Activated T-helper 2 cell treated with anti-CD3 and anti-CD28 coated beads, Interferon-gamma antibody, Interleukin-2, Interleukin-4, amounts not matched to agents 10 μg/mL and 5 μg/mL and 100 μg/mL, durations not matched to agents 14 hours and 24 hours and 36 hours (primary cell): ENCODE data around the gene NUP160. TPM values are rescaled to one million over a fixed set of nuclear protein-coding genes. Genes with fewer than 3 reads are reported as not detected.
"Not testable (repeated sequence)": the region's sequence is repeated elsewhere in the genome, so short reads cannot be mapped to it uniquely, and the experiment has no call there.

Experiments
- DNase-seq: peaks from one replicate; pipeline ENCODE4 v3.0.0; 2021; ENCODE audit warnings: low spot score
- H3K27ac Mint-ChIP-seq: one replicate; pipeline ENCODE4 v1.8.0; 2021; ENCODE audit warnings: mixed read lengths
- H3K27me3 Mint-ChIP-seq: one replicate; pipeline ENCODE4 v1.8.0; 2021; ENCODE audit warnings: low read depth, mixed read lengths
- H3K36me3 Mint-ChIP-seq: one replicate; pipeline ENCODE4 v1.8.0; 2021; ENCODE audit warnings: low read depth, mixed read lengths
- H3K4me1 Mint-ChIP-seq: one replicate; pipeline ENCODE4 v1.8.0; 2021; ENCODE audit warnings: low read depth, mixed read lengths
- H3K4me3 Mint-ChIP-seq: one replicate; pipeline ENCODE4 v1.8.0; 2021; ENCODE audit warnings: low read depth, mild to moderate bottlenecking, moderate library complexity, mixed read lengths
- H3K9me3 Mint-ChIP-seq: one replicate; pipeline ENCODE4 v1.8.0; 2021; ENCODE audit warnings: mixed read lengths
- intact Hi-C: fragments of 100-400 bp; cut with micrococcal nuclease; formaldehyde crosslinking; loops from one replicate; pipeline ENCODE4 v1.15.1; 2023
- total RNA-seq: library from RNA; stranded (reverse); gene quantifications from 2 replicates; pipeline ENCODE4 v1.2.3, GENCODE V29; 2022

The NUP160 gene
- total RNA-seq, 1 donor from 2014 or later, result 81.2 TPM

DNA sequence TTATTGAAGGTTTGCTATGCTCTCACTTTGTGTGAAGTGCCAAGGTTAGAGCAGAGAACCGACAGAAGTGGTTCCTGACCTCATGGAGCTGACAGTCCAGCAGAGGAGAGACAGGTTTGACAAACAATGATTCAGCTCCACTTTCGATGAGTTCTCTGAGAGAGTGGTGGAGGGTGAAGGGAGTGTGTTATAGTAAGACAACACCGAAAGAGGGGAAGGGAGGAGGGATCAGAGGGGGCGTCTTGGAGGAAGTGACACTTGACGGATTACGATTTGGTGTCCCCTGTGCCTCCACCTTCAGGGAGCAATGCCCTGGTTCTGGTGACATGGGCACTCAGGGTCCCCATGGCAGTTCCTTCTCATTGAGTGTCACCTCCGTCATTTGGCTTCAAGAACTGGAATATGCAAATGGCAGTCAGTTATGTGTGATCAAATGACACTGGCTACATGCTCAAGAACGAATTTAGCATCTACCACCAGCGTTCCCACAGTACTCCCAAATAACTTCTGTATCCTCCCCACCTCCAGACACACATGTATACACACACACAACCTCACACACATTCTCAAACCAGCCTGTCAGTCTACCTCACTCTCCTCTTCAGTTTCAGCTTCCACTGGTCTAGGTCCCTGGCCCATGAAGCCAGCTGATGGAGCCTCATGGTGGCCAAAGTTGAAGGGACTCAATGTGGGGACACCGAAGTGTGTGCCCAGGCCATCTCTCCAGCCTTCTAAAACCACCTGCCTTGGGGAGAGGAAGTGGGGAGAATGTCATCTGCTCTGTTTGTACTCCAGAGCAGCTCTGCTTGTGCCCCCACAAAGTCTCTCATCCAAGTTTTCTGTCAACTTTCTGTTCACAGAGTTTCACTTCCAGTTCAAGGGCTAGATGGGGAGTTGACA is 31.4 kb upstream of the NUP160 start:
- no peak overlapping the region for H3K4me3 Mint-ChIP-seq
- H3K27me3 Mint-ChIP-seq, result no peaks in the 10 kb centered on the region
- DNase-seq, result no peak
- intact Hi-C loops, result no loop called here
- peaks cover 6% of the 10 kb centered on the region for H3K4me1 Mint-ChIP-seq
- H3K36me3 Mint-ChIP-seq, result no peaks in the 10 kb centered on the region
- peaks cover 28% of the 10 kb centered on the region for H3K9me3 Mint-ChIP-seq
- no peak overlapping the region for H3K27ac Mint-ChIP-seq

DNA sequence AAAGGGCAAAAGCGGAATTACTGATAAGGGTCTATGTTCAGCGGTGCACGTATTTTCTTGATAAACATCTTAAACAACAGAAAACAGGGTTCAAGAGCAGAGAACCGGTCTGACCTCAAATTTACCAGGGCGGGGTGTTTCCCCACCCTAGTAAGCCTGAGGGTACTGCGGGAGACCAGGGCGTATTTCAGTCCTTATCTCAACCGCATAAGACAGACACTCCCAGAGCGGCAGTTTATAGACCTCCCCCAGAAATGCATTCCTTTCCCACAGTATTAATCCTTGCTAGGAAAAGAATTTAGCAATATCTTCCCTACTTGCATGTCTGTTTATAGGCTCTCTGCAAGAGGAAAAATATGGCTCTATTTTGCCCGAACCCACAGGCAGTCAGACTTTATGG is 27.7 kb upstream of the NUP160 start:
- H3K27me3 Mint-ChIP-seq, H3K4me1 Mint-ChIP-seq, DNase-seq, intact Hi-C loops, H3K36me3 Mint-ChIP-seq, H3K27ac Mint-ChIP-seq, H3K4me3 Mint-ChIP-seq: not testable (repeated sequence)
- peaks cover 32% of the 10 kb centered on the region for H3K9me3 Mint-ChIP-seq

DNA sequence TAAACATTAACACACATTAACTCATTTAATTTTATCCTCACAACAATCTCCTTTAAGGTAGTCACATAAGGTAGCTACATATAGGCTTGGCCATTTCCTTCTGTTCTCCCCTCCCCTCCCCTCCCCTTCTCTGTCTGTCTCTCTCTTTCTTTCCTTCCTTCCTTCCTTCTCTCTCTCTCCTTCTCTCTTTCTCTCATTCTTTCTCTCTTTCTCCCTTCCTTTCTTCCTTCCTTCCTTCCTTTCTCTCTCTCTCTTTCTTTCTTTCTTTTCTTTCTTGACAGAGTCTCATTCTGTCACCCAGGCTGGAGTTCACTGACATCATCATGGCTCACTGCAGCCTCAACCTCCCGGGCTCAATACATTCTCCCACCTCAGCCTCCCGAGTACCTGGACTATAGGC is 22.3 kb upstream of the NUP160 start:
- intact Hi-C loops, result no loop called here
- no peak overlapping the region for H3K4me3 Mint-ChIP-seq
- peaks cover 3% of the 10 kb centered on the region for H3K27me3 Mint-ChIP-seq
- no peak for DNase-seq
- H3K9me3 Mint-ChIP-seq, result peaks cover 5% of the 10 kb centered on the region
- no peak overlapping the region for H3K27ac Mint-ChIP-seq
- H3K4me1 Mint-ChIP-seq, result peaks cover 5% of the 10 kb centered on the region
- peaks cover 3% of the 10 kb centered on the region for H3K36me3 Mint-ChIP-seq

GRCh38 chr11:47869544-47870393 is 21.6 kb upstream of the NUP160 start:
- peaks cover 3% of the 10 kb centered on the region for H3K27me3 Mint-ChIP-seq
- H3K4me1 Mint-ChIP-seq, result peaks cover 8% of the 10 kb centered on the region
- intact Hi-C loops, result no loop called here
- no peak for DNase-seq
- H3K36me3 Mint-ChIP-seq, result peaks cover 3% of the 10 kb centered on the region
- H3K4me3 Mint-ChIP-seq, result no peak overlapping the region
- H3K9me3 Mint-ChIP-seq, result peaks cover 4% of the 10 kb centered on the region
- H3K27ac Mint-ChIP-seq, result no peak overlapping the region

DNA sequence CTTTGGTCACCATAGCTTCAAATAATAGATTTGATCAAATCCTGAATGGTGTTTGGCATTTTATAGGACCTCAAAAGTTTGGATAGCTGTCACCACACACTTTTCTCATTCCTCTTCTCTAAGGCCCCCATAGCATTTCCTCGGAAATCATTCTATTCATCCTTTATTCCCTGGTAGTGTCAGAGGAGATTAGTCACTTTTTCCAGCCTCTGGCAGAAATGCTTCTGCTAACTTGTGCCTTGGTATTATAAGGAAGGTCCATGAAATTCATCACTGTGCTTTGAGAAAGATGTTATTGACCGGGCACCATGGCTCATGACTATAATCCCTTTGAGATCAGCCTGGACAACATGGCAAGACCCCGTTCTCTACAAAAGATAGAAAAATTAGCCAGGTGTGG is 19.7 kb upstream of the NUP160 start:
- intact Hi-C loops, result no loop called here
- no peak overlapping the region for H3K4me3 Mint-ChIP-seq
- DNase-seq, result no peak
- H3K27ac Mint-ChIP-seq, result no peak overlapping the region
- no peaks in the 10 kb centered on the region for H3K27me3 Mint-ChIP-seq
- peaks cover 25% of the 10 kb centered on the region for H3K4me1 Mint-ChIP-seq
- H3K36me3 Mint-ChIP-seq, result no peaks in the 10 kb centered on the region
- H3K9me3 Mint-ChIP-seq, result no peaks in the 10 kb centered on the region

- DNase-seq, H3K4me3 Mint-ChIP-seq, H3K27me3 Mint-ChIP-seq, H3K9me3 Mint-ChIP-seq, H3K36me3 Mint-ChIP-seq, intact Hi-C loops, H3K27ac Mint-ChIP-seq: not testable (repeated sequence)
- peaks cover 27% of the 10 kb centered on the region for H3K4me1 Mint-ChIP-seq
Measured at GRCh38 chr11:47866892-47867291, 18.7 kb upstream of the NUP160 start.

- Mint-ChIP-seq H3K4me1 (peaks cover 30% of the 10 kb centered on the region), H3K9me3 (no peaks in the 10 kb centered on the region), H3K27ac (no peak overlapping the region), H3K36me3 (no peaks in the 10 kb centered on the region), H3K4me3 (no peak overlapping the region), H3K27me3 (no peaks in the 10 kb centered on the region)
- DNase-seq, result no peak
- intact Hi-C loops, result loop anchor here (5.0 kb wide), 3 partner anchors 142 to 242 kb away; no protein-coding TSS in a partner anchor
Measured at GRCh38 chr11:47864901-47865300, 16.8 kb upstream of the NUP160 start.

DNA sequence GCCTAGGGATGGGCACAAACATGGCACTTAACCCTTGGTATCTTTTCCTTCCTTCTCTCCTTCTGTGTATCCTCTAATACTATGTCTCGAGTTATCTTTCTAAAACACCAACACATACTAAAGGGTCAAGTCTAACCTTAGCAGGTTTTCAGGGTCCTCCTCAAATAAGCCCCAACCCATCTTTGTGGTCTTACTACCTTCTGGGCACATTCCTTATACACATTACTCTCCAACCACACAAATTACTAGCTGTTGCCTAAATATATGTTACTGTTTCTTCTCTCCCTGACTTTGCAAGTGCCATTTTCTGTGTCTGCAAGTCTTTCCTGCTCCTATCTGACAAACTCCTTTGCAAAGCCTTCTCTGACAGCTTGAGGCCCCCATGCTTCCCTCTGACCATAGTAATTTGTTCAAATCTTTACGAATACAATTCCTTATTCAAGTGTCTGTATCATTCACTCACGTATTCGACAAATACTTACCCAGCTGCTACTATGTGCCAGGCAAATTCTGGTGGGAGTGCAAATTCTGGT is 15.8 kb upstream of the NUP160 start:
- Mint-ChIP-seq H3K9me3 (no peaks in the 10 kb centered on the region), H3K4me1 (peaks cover 28% of the 10 kb centered on the region), H3K36me3 (no peaks in the 10 kb centered on the region), H3K27ac (no peak overlapping the region), H3K27me3 (no peaks in the 10 kb centered on the region), H3K4me3 (peak overlapping the region; percentile 34)
- intact Hi-C loops, result loop anchor here (5.0 kb wide), 3 partner anchors 143 to 243 kb away; no protein-coding TSS in a partner anchor
- DNase-seq, result no peak

GRCh38 chr11:47863189-47863897 is 15.2 kb upstream of the NUP160 start:
- no peak for DNase-seq
- peak overlapping the region; percentile 28 for H3K27ac Mint-ChIP-seq
- no peaks in the 10 kb centered on the region for H3K36me3 Mint-ChIP-seq

GRCh38 chr11:47861728-47862127 is 13.6 kb upstream of the NUP160 start:
- Mint-ChIP-seq H3K4me3 (no peak overlapping the region), H3K9me3 (no peaks in the 10 kb centered on the region), H3K27ac (no peak overlapping the region), H3K36me3 (no peaks in the 10 kb centered on the region), H3K27me3 (no peaks in the 10 kb centered on the region), H3K4me1 (peaks cover 27% of the 10 kb centered on the region)
- DNase-seq, result no peak
- intact Hi-C loops, result loop anchor here (5.0 kb wide), 3 partner anchors 146 to 246 kb away; no protein-coding TSS in a partner anchor

More at GRCh38 chr11:47863189-47863897, 15.2 kb upstream of the NUP160 start:
- no peaks in the 10 kb centered on the region for H3K27me3 Mint-ChIP-seq
- H3K9me3 Mint-ChIP-seq, result no peaks in the 10 kb centered on the region
- intact Hi-C loops, result loop anchor here (5.0 kb wide), 3 partner anchors 144 to 244 kb away; no protein-coding TSS in a partner anchor
- peaks cover 27% of the 10 kb centered on the region for H3K4me1 Mint-ChIP-seq
- H3K4me3 Mint-ChIP-seq, result no peak overlapping the region

DNA sequence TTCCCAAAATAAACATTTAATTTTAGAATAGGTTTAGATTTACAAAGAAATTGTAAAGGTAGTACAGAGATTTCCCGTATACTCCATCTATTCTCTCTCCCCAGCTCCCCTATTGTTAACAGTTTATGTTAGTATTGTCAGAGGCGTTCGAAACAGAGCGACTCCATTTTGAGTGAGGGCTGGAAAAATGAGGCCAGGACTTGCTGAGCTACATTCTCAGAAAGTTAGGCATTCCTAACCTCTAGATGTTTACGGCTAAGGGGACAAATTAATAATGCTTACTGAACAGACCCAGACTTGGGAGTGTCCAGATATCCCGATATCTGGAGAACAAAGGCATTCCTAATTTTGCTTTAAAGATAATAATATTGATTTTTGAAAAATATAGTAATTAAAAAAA is 12.4 kb upstream of the NUP160 start:
- no peaks in the 10 kb centered on the region for H3K27me3 Mint-ChIP-seq
- H3K4me3 Mint-ChIP-seq, result no peak overlapping the region
- no peak for DNase-seq
- peaks cover 27% of the 10 kb centered on the region for H3K4me1 Mint-ChIP-seq
- no peaks in the 10 kb centered on the region for H3K9me3 Mint-ChIP-seq
- intact Hi-C loops, result loop anchor here (5.0 kb wide), 3 partner anchors 147 to 247 kb away; no protein-coding TSS in a partner anchor
- no peaks in the 10 kb centered on the region for H3K36me3 Mint-ChIP-seq
- no peak overlapping the region for H3K27ac Mint-ChIP-seq

DNA sequence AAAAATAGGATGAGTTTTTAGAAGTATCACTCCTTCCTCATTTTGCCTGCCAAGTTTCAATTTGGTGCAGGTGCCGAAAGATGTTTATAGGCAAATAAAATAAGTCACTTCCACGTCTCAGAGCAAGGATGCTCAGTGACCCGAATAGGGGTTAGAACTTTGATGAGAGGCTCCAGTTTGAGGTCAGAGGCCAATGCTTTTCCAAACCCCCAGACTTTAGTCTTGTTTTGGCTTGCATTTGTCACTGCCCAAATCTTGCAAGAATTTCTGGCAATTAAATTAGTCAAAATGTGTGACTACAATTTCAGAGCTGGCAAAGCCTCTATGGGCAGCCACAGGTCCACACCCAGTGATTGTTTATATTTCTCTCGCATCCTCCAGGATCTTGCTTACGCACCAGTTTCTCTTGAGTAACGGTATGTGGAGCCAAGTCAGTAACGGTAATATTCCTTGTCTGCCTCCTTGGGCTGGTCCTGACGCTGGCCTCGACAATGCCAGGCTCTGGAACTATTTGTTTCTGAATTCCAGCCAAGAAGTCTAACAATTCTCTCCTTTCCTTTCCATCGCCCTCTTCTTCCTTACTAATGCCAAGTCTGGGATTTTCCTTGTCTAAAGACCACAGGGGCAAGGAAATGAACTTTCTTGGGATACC is 9.9 kb upstream of the NUP160 start:
- Mint-ChIP-seq H3K27me3 (no peaks in the 10 kb centered on the region), H3K4me1 (peaks cover 9% of the 10 kb centered on the region), H3K4me3 (no peak overlapping the region), H3K9me3 (no peaks in the 10 kb centered on the region), H3K27ac (no peak overlapping the region), H3K36me3 (no peaks in the 10 kb centered on the region)
- no peak for DNase-seq
- intact Hi-C loops, result loop anchor here (10.0 kb wide), 1 partner anchor 483 kb away; the partner anchor contains the start of gene SPI1
